GM19035 (cell line): ENCODE measurements around the gene CARMIL1.
A peak's percentile ranks its signal among the peaks of the same experiment; 100 is the strongest.

ENCODE experiments used
- ATAC-seq: cut with Tn5 transposase; IDR thresholded peaks from one replicate; pipeline ENCODE4 v1.9.1; 2021; ENCODE audit not compliant: unreplicated experiment

The CARMIL1 gene

DNA sequence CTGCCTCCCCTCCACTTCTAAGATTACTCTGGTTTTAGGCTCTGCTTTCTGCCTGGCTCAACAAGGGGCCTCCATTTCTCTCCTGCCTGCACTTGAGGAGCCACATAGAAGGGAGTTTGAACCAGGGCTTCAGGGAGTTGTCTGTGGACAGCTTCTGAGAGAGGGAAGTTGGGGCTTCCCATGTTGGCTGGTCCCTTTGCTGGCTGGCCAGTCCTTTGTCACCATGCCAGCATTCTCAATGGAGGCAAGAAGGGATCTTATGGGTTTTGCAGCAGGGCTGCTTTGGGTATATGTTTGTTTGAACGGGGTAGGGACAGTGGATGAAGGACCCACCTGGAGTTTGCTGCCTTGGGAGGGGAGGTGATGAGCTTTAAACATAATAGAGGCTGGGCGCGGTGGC is 124.9 kb downstream of the CARMIL1 start:
- ATAC-seq: no peak

DNA sequence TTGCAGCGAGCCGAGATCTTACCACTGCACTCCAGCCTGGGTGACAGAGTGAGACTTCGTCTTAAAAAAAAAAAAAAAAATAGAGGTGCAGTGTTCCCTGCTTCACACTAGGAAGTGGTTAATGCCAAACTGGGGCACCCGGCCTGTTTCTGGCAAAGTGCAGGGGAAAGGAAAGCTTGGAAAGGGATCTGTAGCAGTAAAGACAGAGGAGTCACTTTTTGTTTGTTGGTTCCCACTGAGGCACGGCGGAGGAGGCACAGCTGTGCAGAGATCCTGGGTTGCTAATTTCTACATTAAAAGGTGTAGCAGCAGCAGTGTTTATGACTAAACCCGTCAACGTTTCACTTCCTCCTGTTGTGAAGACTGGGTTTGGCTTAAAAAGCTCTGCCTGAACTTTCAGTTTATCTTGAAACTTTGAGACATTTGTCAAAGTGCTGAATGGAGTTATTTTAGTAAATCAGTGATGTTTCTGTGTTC is 125.6 kb downstream of the CARMIL1 start:
- peak; percentile 98 for ATAC-seq

DNA sequence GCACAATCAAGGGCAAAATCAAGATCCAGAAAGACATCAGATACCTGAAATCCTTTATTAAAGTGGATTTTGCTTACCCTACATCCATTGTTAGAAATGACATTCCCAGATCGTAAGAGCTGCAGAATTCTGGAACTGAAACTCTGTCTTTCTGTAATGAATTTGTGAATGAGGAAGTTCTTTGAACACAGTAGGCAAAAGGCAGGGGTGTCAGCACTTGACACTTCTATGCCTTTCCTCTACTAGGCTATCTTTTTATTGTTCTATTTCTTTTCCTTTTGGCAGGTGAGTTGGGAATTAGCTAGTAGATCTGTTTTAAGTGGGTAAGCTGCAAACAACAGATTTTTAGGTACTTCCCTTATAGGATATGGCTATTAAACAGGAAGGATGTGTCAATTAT is 126.3 kb downstream of the CARMIL1 start:
- ATAC-seq: no peak

DNA sequence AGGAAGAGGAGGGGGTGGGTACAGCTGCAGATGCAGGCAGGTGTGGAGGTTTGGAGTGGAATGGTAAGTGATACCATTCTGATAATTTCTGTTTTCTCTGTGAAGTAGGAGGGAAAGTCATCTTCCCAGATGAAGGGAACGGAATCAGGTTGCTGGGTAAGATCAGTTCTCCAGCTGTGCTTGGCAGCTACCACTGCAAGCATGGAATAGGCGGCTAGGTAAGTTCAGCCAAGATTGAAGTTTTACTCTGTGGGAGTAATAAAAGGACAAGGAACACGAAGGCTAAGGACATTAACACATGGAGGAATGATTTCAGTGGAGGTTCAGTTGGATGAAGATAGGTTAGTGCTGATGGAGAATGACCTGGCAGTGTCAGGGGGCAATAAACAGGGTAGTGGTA is 128.3 kb downstream of the CARMIL1 start:
- ATAC-seq: no peak

DNA sequence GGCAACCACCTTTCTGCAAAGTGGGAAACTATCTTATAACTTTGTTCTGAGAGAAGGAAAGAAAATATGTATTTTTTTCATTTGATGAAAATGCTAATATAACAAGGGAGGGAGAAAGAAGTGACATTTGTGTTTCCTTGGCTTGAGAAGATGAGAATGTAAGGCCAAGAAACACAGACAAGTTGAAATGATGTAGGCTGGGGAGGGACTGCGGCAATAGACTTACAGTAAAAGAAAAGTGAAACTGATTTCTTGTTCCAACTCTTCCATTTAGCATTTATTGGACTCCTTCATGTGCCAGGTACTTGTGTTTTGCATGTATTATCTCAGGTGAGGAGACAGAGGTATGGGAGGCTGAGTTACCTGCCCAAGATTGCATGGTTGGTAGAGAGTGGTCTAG is 130.9 kb downstream of the CARMIL1 start:
- no peak for ATAC-seq

DNA sequence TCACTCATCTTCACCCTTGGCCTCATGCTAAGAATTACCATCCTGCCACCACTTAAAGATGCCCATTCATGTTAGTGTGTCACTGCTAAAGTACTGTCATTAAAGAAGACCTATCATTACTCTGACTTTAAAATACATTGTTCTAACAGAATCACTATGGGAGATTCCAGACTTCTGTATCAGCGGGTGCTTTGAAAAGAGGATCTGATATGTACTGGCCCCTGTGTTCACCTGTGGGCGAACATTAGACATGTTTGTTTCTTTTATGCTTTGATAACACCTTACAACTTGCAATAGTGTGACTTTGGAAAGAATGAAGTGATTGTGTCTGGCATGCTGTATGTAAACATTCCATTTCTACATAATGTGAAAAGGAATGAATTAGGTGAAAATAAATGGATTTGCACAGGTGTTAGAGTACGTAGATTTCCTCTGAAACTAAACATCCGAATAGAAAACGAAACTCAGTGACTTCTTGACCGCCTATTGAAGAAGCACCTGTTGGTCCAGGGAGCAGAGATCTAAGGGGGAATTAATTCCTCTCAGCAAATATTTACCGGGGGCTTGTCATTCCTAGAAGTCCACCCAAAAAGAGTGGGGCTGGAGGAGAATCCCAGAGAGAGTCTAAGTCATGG is 132.3 kb downstream of the CARMIL1 start:
- no peak for ATAC-seq

DNA sequence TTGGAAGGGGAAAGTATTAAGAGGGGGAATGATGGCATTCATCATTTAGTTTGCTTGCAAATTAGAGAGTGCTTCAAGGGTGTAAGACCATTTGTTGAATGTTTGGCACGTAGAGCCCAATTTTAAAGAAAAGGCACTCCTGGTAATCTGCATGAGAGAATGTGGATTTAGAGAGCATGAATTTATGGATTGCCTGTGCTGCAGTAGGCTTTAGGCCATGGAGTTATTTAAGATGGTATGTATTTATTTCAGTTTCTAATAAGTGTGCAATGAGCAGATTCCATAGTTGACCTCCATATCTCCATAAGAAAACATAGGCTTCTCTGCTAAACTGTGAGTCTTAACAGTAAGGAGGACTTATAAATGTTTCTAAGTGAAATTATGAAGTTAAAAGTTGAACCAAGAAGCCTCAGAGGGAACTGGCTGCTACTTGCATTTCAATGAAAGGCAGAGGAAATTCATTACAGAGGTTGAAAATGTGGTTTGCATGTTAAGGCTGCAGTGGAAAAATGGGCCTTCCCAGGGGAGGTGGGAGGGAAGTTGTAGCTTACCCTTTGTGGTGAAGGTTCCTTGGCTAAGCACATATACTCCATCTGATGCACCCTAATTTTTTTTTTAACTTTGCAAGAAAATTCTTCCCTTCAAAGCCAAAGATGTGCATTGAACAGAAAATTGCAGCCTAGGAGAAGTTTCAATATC is 134.2 kb downstream of the CARMIL1 start:
- ATAC-seq: no peak

DNA sequence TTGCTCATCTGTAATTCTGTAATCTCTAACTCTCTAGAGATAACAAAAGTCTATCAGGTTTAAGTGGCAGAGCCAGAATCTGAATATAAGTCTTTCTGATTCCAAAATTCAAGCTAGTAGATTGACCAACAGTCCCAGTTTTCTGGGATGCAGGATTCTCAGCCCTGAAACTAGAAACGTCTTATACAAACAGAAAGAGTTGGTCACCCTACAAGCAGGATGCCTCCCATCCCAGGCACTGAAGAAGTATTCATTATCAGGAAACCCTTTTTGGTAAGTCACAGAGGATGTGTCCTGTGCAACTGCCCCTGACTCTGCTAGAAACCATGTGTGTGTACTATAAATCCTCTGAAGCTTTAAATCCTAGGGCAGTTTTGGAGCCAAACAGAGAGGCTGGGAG is 135.0 kb downstream of the CARMIL1 start:
- ATAC-seq: no peak

DNA sequence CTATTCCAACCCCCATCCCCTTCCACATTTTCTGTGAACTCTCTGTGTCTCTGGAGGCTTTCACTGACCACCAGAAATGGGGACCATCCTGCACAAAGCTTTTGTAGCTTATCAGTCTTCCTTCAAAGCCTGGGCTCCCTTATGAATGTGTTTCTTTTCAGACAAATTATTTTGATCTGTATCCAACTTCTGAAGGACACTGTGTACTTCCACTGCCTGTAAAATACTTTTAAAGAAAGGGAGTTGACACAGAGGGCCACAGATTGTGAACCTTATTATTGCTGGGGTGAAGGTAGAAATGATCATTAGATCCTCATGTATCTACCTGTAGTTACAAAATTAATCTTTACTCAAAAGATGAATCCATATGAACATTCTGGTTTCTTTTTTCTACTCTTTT is 135.6 kb downstream of the CARMIL1 start:
- no peak for ATAC-seq

DNA sequence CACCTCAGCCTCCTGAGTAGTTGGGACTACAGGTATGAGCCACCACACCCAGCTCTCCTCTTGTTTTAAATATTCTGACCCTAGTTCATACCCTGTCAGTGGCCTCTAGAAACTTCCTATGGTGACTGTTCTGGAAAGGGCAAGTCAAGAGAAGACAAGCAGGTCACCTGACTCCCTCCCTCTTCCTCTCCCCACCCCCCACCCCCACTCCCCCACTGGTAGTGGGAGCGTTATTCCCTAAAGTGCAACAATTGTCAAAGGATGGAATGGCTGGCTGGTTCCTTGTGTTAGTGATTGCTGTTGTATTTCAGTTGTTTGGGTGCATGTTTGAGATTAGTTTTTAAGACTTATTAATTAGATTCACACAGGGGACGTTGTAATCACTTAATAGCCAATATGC is 136.1 kb downstream of the CARMIL1 start:
- no peak for ATAC-seq

DNA sequence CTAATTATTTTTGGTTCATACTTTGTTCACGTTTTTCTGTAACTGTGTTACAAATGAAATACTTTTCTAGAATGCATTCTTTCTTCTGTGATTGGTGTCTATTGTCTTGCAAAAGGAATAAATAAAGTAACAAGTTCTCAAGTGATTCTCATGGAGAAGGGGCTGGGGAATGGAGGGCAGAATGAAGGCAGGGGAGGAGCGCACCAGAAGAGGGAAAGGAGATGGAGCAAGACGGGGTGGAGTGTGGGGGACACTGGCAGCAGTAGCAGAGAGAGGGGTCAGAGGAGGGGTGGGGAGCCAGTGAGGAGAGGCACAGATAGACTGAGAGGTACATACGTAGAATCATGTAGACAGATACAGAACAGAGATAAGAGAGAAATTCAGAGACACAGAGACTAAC is 136.5 kb downstream of the CARMIL1 start:
- no peak for ATAC-seq

DNA sequence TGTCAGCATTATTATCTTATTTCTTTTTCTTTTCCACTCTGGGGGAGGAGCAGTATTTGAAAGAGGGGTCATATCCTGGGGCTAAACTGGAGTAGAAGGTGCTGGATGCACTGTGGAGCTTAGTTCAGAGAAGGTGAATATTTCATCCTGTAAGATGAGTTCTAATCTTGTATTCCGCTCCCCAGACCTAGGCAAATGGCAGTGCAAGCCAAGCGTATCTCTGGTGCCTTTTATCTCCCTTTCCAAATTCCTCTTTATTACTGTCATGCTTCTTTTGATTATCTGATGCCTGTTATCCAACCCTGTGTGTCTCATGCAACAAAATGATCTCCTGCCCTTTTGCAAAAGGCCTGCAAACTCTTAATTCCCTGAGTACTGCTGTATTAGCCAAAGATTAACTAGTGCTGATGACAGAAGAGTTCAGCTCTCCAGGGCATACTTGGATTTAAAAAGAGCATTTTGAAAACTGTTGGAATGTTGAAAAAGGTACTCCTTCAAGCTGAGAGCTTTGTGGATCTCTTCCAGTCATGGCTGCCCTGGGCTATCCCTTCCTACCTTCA is 138.0 kb downstream of the CARMIL1 start:
- ATAC-seq: no peak

DNA sequence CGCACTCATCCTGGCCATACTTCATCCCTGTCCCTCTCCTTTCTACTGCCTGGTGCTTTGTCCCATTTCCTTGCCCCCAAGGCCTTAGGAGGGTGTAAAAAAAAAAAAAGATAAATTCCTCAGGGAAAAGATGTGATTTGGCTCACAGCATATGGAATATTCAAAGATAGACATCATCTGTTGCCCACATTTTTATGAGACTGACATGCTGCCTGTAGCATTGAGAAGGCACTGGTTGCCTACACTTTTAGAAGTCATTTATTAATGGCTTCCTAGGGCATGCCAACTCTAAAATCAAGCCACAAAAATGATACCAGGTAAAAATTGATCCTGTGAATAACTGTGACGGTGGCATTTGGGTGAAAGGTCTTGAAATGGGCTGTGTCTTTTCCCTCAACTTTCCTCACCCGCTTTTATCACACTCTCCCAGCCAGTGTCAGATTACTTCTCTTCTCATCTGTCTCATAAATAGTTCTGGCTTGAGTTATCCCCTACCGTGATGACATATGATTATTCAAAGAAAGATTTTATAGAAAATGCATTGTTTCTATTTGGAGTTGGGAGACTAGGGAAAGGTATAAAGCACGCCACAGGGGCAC is 139.4 kb downstream of the CARMIL1 start:
- no peak for ATAC-seq

DNA sequence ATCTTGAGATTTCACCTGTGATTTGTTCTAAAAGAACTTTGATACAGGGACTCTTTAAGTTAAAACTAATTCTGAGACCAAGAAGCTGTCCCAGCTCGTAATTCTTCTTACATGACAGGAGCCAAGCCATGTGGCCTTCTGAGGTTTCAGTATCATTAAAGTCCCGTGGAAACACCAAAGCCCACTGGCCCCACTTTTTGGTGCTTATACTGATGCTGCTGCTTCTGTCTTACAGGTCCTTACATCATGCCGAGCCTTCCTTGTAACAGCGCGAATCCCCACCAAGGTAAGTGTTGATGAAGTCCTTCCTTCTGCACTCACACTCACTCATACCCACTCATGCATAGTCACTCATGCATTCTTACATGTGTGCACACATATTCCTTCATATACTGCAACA is 140.7 kb downstream of the CARMIL1 start:
- no peak for ATAC-seq

DNA sequence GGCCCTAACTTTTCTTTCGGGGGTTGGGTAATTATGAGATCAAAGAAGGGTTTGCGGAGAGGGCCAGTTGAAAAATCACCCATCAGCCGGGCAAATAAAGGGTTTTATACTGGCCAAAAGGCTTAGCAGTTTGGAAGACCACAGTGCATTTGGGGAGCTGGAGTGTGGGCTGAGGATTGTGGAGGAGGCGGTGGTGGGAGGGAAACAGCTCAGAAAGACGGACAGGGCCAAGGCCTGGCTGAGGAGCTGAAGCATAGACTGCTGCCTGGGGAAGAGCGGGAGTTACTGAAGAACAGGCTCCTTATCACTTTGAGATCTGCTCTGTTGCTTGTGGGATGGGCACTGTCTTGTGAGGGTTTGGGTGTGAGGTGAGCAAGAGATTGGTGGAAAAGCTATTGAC is 144.2 kb downstream of the CARMIL1 start:
- ATAC-seq: no peak

DNA sequence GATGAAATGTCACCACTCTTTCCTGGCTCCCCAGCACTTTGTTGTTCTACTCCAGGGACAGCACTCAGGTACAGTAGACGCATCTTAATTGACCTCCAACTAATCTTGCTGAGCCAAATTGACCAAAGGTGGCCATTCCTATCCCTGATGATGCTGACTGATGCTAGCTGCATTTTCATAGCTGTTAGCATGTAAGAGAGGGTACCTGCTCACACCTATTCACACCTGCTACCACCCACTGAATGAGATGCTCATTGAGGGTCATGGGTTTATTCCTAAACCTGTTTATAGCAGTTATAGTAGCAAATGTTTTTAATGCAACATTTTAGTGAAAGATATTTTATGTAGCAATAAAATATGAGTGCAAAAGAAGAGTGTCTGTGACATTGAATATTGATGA is 145.1 kb downstream of the CARMIL1 start:
- ATAC-seq: no peak

DNA sequence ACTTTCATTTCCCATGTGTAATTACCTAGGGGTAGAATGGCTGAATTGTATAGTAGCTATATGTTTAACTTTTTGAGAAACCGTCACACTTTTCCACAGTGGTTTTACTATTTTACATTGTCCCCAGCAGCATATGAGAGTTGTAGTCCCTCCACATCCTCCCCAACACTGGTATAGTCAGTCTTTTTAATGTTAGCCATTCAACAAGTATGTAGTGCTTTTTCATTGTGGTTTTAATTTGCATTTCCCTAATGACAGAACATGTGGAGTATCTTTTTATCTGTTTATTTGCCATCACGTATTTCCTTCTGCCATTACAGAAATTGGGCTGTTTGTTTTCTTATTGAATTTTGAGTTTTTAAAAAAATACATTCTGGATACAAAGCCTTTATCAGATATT is 148.4 kb downstream of the CARMIL1 start:
- ATAC-seq: no peak

DNA sequence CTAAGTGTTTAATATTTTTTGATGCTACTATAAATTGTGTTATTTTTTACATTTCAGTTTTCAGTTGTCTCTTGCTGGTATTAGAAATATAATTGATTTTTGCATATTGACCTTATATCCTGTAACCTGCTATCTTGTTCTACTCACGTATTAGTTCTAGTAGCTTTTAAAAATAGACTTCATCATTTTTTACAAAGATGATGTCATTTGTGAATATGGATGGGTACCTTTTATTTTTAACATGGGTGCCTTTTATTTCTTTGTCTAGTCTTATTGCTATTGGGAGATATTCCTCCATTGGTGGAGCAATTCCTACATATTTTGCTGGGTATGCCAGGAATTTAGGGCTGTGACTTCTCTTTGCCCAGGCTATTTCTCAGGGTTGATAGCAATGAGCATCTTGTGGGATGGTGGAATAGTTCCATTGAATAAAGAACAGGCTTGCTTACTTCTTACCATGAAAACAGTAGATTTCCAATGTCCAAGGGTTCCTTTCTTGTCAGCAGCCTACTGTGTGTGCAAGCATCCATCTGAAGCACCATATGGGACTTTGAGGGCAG is 149.7 kb downstream of the CARMIL1 start:
- ATAC-seq: no peak

DNA sequence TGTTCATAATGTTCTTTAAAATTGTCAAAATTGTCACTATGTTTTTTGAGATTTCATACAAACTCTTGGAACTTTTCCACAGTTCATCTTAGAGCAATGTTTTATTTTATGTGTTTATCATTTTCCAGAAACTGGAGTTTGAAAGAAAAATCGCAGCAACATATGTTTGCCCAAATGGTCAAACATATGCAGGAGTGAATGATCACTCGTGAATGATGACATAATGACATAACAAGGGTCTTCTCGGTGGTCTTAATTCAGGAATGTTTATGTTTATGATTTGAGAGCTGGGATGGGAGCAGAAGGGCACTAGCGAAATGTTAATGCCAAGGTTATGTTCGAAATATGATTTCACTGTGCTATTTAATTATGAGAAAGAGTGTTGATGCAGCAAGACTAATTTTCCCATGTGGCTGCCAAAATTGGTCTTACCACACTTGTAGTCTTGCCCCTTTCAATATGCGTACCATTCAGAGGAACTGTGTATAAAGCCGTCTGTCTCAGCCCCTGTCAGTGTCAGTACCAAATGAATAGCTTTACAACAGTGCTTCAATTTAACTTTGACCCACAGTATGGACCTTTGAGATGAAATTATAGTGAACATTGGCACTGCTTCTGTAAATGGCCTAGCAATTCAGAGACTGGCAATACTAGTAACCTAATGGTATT is 152.3 kb downstream of the CARMIL1 start:
- no peak for ATAC-seq

DNA sequence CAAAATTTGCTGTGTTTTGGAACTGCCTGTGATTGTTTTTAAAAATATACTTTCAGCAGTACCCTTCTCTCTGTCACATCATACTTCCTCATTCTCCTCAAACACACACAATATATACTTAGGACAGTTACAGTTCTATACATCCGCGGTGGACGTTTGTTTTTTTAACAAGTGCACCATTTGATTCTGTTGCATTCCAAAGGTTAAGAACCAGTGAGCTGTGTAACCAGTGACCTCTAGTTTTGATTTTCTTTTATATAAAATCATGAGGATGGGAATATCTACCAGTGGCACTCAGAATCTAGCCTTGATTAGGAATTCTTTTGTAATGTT is 152.8 kb downstream of the CARMIL1 start:
- ATAC-seq: no peak

DNA sequence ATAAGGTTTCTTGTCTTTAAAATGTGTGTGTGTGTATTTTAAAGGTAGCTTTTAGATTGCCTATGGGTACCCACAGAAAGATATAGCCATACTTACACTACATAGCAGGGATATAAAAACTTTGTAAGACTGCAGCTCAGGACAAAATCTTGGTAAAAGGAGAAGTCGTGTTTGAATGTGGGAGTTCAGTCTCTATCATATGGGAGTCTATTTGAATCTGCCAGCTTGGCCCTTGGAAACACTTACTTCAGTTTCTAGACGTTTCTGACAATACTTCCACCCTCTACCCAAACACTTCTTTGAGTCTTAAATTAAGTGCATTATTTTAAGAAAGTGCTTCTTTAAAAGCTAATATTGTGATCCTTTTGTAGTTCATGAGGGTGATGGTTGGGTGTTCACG is 155.7 kb downstream of the CARMIL1 start:
- no peak for ATAC-seq
